ENCODE measurements around the gene RIMS3. TPM values are rescaled to one million over a fixed set of nuclear protein-coding genes. Genes with fewer than 3 reads are reported as not detected.

Gene RIMS3
- total RNA-seq, 1 experiment from 2014 or later: 19.8 TPM

GRCh38 chr1:40612345-40612831 is 53.1 kb downstream of the RIMS3 start:
- no peaks in the 10 kb centered on the region for H3K36me3 Mint-ChIP-seq
- CTCF ChIA-PET: interaction anchor here (0.7 to 1.6 kb wide), 9 partner anchors 13 to 237 kb away, joined by 3 to 10 read pairs (median 4); partner anchors contain the start of gene RIMS3
- 0 out of 2 replicates have a peak, but pooled peaks cover 3% of the 10 kb centered on the region for H3K4me1 Mint-ChIP-seq
- no peak overlapping the region; the same call in 1 of the 2 replicates for H3K4me3 Mint-ChIP-seq
- ATAC-seq (peak; percentile 98), DNase-seq (ENCODE audit: low spot score) (peak; percentile 77)
- H3K27ac Mint-ChIP-seq: no peak overlapping the region
- H3K9me3 Mint-ChIP-seq: 0 out of 2 replicates have a peak, but pooled peaks cover 3% of the 10 kb centered on the region
- TF ChIP-seq SP1 (CRISPR knock-in tag; conservative IDR thresholded peaks at IDR 0.05) (0 out of 2 replicates have a peak, but pooled peaks have one; percentile 23), CTCF (IDR thresholded peaks at IDR 0.05) (peak; percentile 61), AFF4 (CRISPR knock-in tag; IDR thresholded peaks at IDR 0.05; ENCODE audit: borderline replicate concordance) (no peak), ZNF512 (CRISPR knock-in tag; IDR thresholded peaks at IDR 0.05; ENCODE audit: borderline replicate concordance) (no peak), ATF6 (CRISPR knock-in tag; IDR thresholded peaks at IDR 0.05) (no peak), MAX (CRISPR knock-in tag; IDR thresholded peaks at IDR 0.05) (peak; percentile 53), TEAD1 (CRISPR knock-in tag; IDR thresholded peaks at IDR 0.05) (no peak), SMAD3 (CRISPR knock-in tag; IDR thresholded peaks at IDR 0.05; ENCODE audit: borderline replicate concordance) (0 out of 2 replicates have a peak, but pooled peaks have one; percentile 19), GTF2I (CRISPR knock-in tag; conservative IDR thresholded peaks at IDR 0.05) (no peak)
- no peaks in the 10 kb centered on the region for H3K27me3 Mint-ChIP-seq (ENCODE audit: low read depth)
- POLR2A ChIA-PET: no interaction called here

GRCh38 chr1:40610156-40610555 is 55.3 kb downstream of the RIMS3 start:
- ChIA-PET POLR2A (no interaction called here), CTCF (interaction anchor here (0.9 to 1.4 kb wide), 3 partner anchors 8 to 163 kb away, joined by 3 read pairs; no protein-coding TSS in a partner anchor)
- H3K27ac Mint-ChIP-seq: no peak overlapping the region
- H3K27me3 Mint-ChIP-seq (ENCODE audit: low read depth): no peaks in the 10 kb centered on the region
- no peak for ATAC-seq
- 0 out of 2 replicates have a peak, but pooled peaks cover 3% of the 10 kb centered on the region for H3K9me3 Mint-ChIP-seq
- no peaks in the 10 kb centered on the region for H3K36me3 Mint-ChIP-seq
- no peak overlapping the region for H3K4me3 Mint-ChIP-seq
- 0 out of 2 replicates have a peak, but pooled peaks cover 3% of the 10 kb centered on the region for H3K4me1 Mint-ChIP-seq
- no peak for DNase-seq (ENCODE audit: low spot score)
- TF ChIP-seq FOXP1 (CRISPR knock-in tag; IDR thresholded peaks at IDR 0.05; ENCODE audit: borderline replicate concordance) (no peak), ZNF396 (CRISPR knock-in tag; IDR thresholded peaks at IDR 0.05; ENCODE audit: borderline replicate concordance) (no peak), NFE2L1 (CRISPR knock-in tag; IDR thresholded peaks at IDR 0.05) (no peak), NR1H2 (CRISPR knock-in tag; IDR thresholded peaks at IDR 0.05) (no peak), ZNF423 (CRISPR knock-in tag; IDR thresholded peaks at IDR 0.05) (no peak), ZNF121 (CRISPR knock-in tag; IDR thresholded peaks at IDR 0.05) (no peak), KAT7 (CRISPR knock-in tag; IDR thresholded peaks at IDR 0.05; ENCODE audit: borderline replicate concordance) (no peak), HMGA2 (CRISPR knock-in tag; IDR thresholded peaks at IDR 0.05) (no peak), PRDM15 (CRISPR knock-in tag; IDR thresholded peaks at IDR 0.05) (no peak), SP1 (CRISPR knock-in tag; conservative IDR thresholded peaks at IDR 0.05) (no peak)

Data from WTC11 (cell line).